Breast epithelium (tissue), 3 donors: ENCODE data around the gene SMIM9.

Experiments
- CTCF ChIP-seq, 3 donors: fragments of 450-650 bp; IDR thresholded peaks; one replicate each; pipeline ENCODE4 v1.5.1; 2016 to 2017; ENCODE audit warnings: antibody characterized with exemption in 3 of 3, mild to moderate bottlenecking in 3 of 3, moderate library complexity in 3 of 3
- POLR2A ChIP-seq: fragments of 450-650 bp; IDR thresholded peaks from one replicate; pipeline ENCODE4 v1.6.1; 2016; ENCODE audit warnings: antibody characterized with exemption, mild to moderate bottlenecking, moderate library complexity
- POLR2AphosphoS5 ChIP-seq, 3 donors: sonication (generic); formaldehyde crosslinking; IDR thresholded peaks; one replicate each; pipeline ENCODE4 v1.6.1; 2017; ENCODE audit warnings: antibody characterized with exemption in 3 of 3

- TF ChIP-seq CTCF (IDR thresholded peaks at IDR 0.05) (no peak), POLR2A (no peak), POLR2AphosphoS5 (IDR thresholded peaks at IDR 0.05) (no peak)
These were observed 48.7 kb downstream of the SMIM9 start for GRCh38 chrX:154785716-154786115.
